Tibial nerve (tissue), 4 donors: ENCODE measurements around the gene KIN.

ENCODE experiments used
- EP300 ChIP-seq, 2 donors: sonication (generic); formaldehyde crosslinking; IDR thresholded peaks; one replicate each; pipeline ENCODE4 v1.6.1; 2017; ENCODE audit warnings: antibody characterized with exemption in 2 of 2, mild to moderate bottlenecking in 1 of 2
- POLR2A ChIP-seq, 2 donors: fragments of 450-650 bp; IDR thresholded peaks; one replicate each; pipeline ENCODE4 v1.6.1; 2017; ENCODE audit warnings: antibody characterized with exemption in 2 of 2, mild to moderate bottlenecking in 2 of 2, moderate library complexity in 2 of 2
- TF ChIP-seq, protein P1 (sequence below), 5 experiments: fragments of 200-600 bp in 3 of 5; fragments of 450-650 bp in 2 of 5; sonication (generic) in 3 of 5; IDR thresholded peaks; one replicate each; pipeline ENCODE4 v1.5.1; 2016 to 2019; ENCODE audit warnings: antibody characterized with exemption in 5 of 5, mild to moderate bottlenecking in 3 of 5, moderate library complexity in 2 of 5

DNA sequence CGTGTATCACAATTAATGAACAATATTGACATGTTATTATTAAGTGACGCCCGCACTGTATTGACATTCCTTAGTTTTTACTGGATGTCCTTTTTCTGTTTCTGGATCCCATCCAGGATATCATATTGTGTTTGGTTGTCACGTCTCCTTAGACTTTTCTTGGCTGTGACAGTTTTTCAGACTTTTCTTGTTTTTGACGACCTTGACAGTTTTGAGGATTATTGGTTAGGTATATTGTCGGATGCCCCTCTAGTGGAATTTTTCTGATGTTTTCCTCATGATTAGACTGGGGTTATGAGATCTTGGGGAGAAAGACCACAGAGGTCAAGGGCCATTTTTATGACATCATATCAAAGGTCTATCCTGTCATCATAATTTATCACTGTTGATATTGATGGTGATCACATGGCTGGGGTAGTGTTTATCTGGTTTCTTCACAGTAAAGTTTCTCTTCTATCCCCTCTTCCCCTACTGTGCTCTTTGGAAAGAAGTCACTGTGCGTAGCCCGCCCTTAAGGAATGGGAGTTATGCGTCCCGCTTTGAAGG lies 41.6 kb upstream of the KIN start:
- TF ChIP-seq EP300 (IDR thresholded peaks at IDR 0.05): no peak
- no peak for TF ChIP-seq POLR2A (IDR thresholded peaks at IDR 0.05)
- TF ChIP-seq, protein P1, sequence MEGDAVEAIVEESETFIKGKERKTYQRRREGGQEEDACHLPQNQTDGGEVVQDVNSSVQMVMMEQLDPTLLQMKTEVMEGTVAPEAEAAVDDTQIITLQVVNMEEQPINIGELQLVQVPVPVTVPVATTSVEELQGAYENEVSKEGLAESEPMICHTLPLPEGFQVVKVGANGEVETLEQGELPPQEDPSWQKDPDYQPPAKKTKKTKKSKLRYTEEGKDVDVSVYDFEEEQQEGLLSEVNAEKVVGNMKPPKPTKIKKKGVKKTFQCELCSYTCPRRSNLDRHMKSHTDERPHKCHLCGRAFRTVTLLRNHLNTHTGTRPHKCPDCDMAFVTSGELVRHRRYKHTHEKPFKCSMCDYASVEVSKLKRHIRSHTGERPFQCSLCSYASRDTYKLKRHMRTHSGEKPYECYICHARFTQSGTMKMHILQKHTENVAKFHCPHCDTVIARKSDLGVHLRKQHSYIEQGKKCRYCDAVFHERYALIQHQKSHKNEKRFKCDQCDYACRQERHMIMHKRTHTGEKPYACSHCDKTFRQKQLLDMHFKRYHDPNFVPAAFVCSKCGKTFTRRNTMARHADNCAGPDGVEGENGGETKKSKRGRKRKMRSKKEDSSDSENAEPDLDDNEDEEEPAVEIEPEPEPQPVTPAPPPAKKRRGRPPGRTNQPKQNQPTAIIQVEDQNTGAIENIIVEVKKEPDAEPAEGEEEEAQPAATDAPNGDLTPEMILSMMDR (IDR thresholded peaks at IDR 0.05): no peak
